Measurements from ENCODE around the gene CTNND2.

DNA sequence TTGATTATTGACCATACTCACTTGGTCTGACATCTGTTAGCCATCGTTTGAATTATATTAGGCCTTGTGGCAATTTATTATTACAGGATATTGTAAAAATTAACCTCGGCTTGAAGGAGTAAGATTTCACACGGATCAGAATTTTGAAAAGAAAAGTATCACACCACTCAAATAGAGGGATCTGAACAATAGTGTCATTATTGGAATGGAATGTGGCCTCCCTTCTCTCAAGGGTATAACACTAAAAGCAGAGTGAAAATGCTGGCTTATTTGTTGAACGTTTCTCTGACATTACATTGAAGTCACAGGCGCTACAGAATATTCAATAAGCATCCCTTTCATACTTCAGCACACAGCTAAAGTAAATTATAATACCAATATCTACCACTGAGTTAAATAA lies 509.3 kb downstream of the CTNND2 start:
- TF ChIP-seq ZNF589 (CRISPR knock-in tag; IDR thresholded peaks at IDR 0.05; ENCODE audit: low read depth) (no peak), NCOA6 (IDR thresholded peaks at IDR 0.05) (no peak), EZH2 (IDR thresholded peaks at IDR 0.05; ENCODE audit: borderline replicate concordance, low read depth, low read length) (no peak), IRF2 (CRISPR knock-in tag; IDR thresholded peaks at IDR 0.05) (no peak), NR3C1 (CRISPR knock-in tag; IDR thresholded peaks at IDR 0.05) (no peak)
- TF ChIP-seq, protein P1, sequence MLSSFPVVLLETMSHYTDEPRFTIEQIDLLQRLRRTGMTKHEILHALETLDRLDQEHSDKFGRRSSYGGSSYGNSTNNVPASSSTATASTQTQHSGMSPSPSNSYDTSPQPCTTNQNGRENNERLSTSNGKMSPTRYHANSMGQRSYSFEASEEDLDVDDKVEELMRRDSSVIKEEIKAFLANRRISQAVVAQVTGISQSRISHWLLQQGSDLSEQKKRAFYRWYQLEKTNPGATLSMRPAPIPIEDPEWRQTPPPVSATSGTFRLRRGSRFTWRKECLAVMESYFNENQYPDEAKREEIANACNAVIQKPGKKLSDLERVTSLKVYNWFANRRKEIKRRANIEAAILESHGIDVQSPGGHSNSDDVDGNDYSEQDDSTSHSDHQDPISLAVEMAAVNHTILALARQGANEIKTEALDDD (IDR thresholded peaks at IDR 0.05): no peak
- TF ChIP-seq, protein P2, sequence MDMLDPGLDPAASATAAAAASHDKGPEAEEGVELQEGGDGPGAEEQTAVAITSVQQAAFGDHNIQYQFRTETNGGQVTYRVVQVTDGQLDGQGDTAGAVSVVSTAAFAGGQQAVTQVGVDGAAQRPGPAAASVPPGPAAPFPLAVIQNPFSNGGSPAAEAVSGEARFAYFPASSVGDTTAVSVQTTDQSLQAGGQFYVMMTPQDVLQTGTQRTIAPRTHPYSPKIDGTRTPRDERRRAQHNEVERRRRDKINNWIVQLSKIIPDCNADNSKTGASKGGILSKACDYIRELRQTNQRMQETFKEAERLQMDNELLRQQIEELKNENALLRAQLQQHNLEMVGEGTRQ (CRISPR knock-in tag; IDR thresholded peaks at IDR 0.05): no peak
- TF ChIP-seq, protein P3, sequence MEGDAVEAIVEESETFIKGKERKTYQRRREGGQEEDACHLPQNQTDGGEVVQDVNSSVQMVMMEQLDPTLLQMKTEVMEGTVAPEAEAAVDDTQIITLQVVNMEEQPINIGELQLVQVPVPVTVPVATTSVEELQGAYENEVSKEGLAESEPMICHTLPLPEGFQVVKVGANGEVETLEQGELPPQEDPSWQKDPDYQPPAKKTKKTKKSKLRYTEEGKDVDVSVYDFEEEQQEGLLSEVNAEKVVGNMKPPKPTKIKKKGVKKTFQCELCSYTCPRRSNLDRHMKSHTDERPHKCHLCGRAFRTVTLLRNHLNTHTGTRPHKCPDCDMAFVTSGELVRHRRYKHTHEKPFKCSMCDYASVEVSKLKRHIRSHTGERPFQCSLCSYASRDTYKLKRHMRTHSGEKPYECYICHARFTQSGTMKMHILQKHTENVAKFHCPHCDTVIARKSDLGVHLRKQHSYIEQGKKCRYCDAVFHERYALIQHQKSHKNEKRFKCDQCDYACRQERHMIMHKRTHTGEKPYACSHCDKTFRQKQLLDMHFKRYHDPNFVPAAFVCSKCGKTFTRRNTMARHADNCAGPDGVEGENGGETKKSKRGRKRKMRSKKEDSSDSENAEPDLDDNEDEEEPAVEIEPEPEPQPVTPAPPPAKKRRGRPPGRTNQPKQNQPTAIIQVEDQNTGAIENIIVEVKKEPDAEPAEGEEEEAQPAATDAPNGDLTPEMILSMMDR (IDR thresholded peaks at IDR 0.05 in 2 of 3, conservative IDR thresholded peaks at IDR 0.05 in 1 of 3; ENCODE audit: insufficient read depth in 2 of 3, low read depth in 1 of 3, low read length in 3 of 3): no peak
- TF ChIP-seq, protein P4, sequence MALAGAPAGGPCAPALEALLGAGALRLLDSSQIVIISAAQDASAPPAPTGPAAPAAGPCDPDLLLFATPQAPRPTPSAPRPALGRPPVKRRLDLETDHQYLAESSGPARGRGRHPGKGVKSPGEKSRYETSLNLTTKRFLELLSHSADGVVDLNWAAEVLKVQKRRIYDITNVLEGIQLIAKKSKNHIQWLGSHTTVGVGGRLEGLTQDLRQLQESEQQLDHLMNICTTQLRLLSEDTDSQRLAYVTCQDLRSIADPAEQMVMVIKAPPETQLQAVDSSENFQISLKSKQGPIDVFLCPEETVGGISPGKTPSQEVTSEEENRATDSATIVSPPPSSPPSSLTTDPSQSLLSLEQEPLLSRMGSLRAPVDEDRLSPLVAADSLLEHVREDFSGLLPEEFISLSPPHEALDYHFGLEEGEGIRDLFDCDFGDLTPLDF (CRISPR knock-in tag; IDR thresholded peaks at IDR 0.05): no peak

Data from K562 (cell line).